HepG2 (cell line): ENCODE data around the gene AKAP6. TPM values are rescaled to one million over a fixed set of nuclear protein-coding genes. Genes with fewer than 3 reads are reported as not detected.

Experiments
- BRCA1 ChIP-seq: sonication (generic); formaldehyde crosslinking; IDR thresholded peaks from 2 replicates; pipeline ENCODE4 v1.4.0; 2020; ENCODE audit warnings: missing genetic modification reagents
- CEBPG ChIP-seq: IDR thresholded peaks from 2 replicates; pipeline ENCODE4 v1.6.1; 2016
- NFAT5 ChIP-seq: sonication (generic); formaldehyde crosslinking; IDR thresholded peaks from 2 replicates; pipeline ENCODE4 v1.4.0; 2020; ENCODE audit warnings: missing genetic modification reagents
- POLR2AphosphoS2 ChIP-seq: IDR thresholded peaks from 2 replicates; pipeline ENCODE4 v1.6.1; 2011; ENCODE audit warnings: low read depth, low read length, improper control_type of control experiment
- SRF ChIP-seq: IDR thresholded peaks from 2 replicates; pipeline ENCODE4 v1.6.1; 2011; ENCODE audit warnings: mild to moderate bottlenecking, low read depth, low read length, moderate library complexity
- STAG1 ChIP-seq: sonication (generic); formaldehyde crosslinking; IDR thresholded peaks from 2 replicates; pipeline ENCODE4 v1.4.0; 2020; ENCODE audit warnings: missing genetic modification reagents
- THAP8 ChIP-seq: sonication (generic); formaldehyde crosslinking; IDR thresholded peaks from 2 replicates; pipeline ENCODE4 v1.5.1; 2020; ENCODE audit warnings: missing genetic modification reagents, mild to moderate bottlenecking, borderline replicate concordance
- ZFP1 ChIP-seq: IDR thresholded peaks from 2 replicates; pipeline ENCODE4 v1.6.1; 2016
- ZFYVE20 ChIP-seq: sonication (generic); formaldehyde crosslinking; IDR thresholded peaks from 2 replicates; pipeline ENCODE4 v1.8.0; 2023; ENCODE audit warnings: low read depth, mild to moderate bottlenecking, moderate library complexity, missing genetic modification reagents, borderline replicate concordance
- ZNF550 ChIP-seq: sonication (generic); formaldehyde crosslinking; IDR thresholded peaks from 2 replicates; pipeline ENCODE4 v1.4.0; 2020; ENCODE audit warnings: mild to moderate bottlenecking, missing genetic modification reagents, borderline replicate concordance
- ZNF7 ChIP-seq: IDR thresholded peaks from 2 replicates; pipeline ENCODE4 v1.6.1; 2016; ENCODE audit warnings: missing biosample characterization, missing genetic modification reagents
- ZSCAN12 ChIP-seq: sonication (generic); formaldehyde crosslinking; IDR thresholded peaks from 2 replicates; pipeline ENCODE4 v1.9.0; 2021; ENCODE audit warnings: mild to moderate bottlenecking, missing genetic modification reagents
- ZXDC ChIP-seq: sonication (generic); formaldehyde crosslinking; IDR thresholded peaks from 2 replicates; pipeline ENCODE4 v1.5.0; 2020; ENCODE audit warnings: mild to moderate bottlenecking, missing genetic modification reagents
- polyA plus RNA-seq, 8 experiments: library from polyadenylated mRNA; depleted of rRNA in 3 of 8; stranded (reverse) in 7 of 8; unstranded in 1 of 8; fragments of >200 nt; fragmentation: Illumina TruSeq in 4 of 8; extraction: Trizol in 4 of 8; gene quantifications; 2 replicates each; pipeline versions ENCODE4 v1.2.1 to v1.2.3, GENCODE V29; 2011 to 2016; ENCODE audit warnings: low read depth in 4 of 8, missing spikeins in 1 of 8, mixed read lengths in 1 of 8; ENCODE audit not compliant: insufficient read depth in 1 of 8
- total RNA-seq, 5 experiments: library from RNA; depleted of rRNA; stranded (reverse); fragments of >200 nt; fragmentation: Illumina TruSeq; extraction: Trizol; gene quantifications; 2 replicates each; pipeline ENCODE4 v1.2.3, GENCODE V29; 2016; ENCODE audit warnings: low read depth in 1 of 5
- TF ChIP-seq, protein P1 (sequence below), 2 experiments: sonication (generic) in 1 of 2; formaldehyde crosslinking in 1 of 2; IDR thresholded peaks; 2 replicates each; pipeline versions ENCODE4 v1.6.1 to v1.9.0; 2014 to 2022; ENCODE audit warnings: antibody characterized with exemption in 1 of 2, borderline replicate concordance in 1 of 2, inconsistent platforms in 1 of 2, low read depth in 1 of 2, missing genetic modification reagents in 1 of 2

Gene AKAP6
- total and polyA plus RNA-seq, 2 of the 13 experiments (the other 11 are each of a cell fraction or from before 2014, with no cell fraction given), result 1.4 TPM

DNA sequence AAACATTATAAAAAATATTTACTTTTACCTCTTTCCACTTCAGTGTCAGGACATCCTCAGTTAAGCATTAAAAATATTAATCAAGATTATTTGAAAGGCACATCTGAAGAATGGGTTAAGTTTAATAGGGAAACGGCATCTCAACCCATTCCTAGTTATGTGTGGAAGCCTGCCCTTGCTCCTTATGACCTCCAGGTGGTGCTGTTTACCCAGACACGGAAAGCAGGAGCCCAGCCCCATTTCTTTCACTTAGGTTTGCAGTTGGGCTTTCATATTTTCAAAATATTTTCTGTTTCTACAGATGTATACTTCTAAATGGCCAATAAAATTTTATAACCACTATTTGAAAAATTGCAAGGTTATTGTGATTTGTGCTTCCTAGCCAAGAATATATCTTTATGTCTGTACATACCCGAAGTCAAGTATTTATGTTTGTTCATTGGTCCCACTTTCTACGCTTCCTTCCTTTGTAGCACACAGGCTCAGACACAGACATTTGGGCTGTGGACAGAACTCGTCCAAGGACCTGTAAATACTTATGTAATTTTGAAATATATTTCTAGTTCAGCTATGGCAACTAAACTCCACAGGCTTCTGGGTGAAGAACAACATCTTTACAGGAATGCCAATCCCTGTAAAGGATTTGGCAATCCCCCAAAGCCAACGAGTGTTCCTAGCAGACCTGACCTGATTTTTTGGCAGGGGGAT lies 247.1 kb downstream of the AKAP6 start (continued):
- no peak for TF ChIP-seq NFAT5 (CRISPR knock-in tag)
- TF ChIP-seq SRF, result no peak
- TF ChIP-seq POLR2AphosphoS2, result no peak
- no peak for TF ChIP-seq BRCA1 (CRISPR knock-in tag)
- TF ChIP-seq CEBPG (CRISPR knock-in tag), result no peak
- peak; percentile 96 for TF ChIP-seq STAG1 (CRISPR knock-in tag)
- TF ChIP-seq ZXDC (CRISPR knock-in tag), result no peak
- no peak; the same call in 1 of the 2 replicates for TF ChIP-seq ZFP1 (CRISPR knock-in tag)
- TF ChIP-seq ZFYVE20 (CRISPR knock-in tag), result no peak
- TF ChIP-seq ZNF7 (CRISPR knock-in tag), result no peak
- TF ChIP-seq THAP8 (CRISPR knock-in tag), result no peak
- TF ChIP-seq, protein P1, sequence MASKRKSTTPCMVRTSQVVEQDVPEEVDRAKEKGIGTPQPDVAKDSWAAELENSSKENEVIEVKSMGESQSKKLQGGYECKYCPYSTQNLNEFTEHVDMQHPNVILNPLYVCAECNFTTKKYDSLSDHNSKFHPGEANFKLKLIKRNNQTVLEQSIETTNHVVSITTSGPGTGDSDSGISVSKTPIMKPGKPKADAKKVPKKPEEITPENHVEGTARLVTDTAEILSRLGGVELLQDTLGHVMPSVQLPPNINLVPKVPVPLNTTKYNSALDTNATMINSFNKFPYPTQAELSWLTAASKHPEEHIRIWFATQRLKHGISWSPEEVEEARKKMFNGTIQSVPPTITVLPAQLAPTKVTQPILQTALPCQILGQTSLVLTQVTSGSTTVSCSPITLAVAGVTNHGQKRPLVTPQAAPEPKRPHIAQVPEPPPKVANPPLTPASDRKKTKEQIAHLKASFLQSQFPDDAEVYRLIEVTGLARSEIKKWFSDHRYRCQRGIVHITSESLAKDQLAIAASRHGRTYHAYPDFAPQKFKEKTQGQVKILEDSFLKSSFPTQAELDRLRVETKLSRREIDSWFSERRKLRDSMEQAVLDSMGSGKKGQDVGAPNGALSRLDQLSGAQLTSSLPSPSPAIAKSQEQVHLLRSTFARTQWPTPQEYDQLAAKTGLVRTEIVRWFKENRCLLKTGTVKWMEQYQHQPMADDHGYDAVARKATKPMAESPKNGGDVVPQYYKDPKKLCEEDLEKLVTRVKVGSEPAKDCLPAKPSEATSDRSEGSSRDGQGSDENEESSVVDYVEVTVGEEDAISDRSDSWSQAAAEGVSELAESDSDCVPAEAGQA (IDR thresholded peaks at IDR 0.05; ENCODE audit: low read depth), result no peak
- TF ChIP-seq, protein P1 (CRISPR knock-in tag; IDR thresholded peaks at IDR 0.05; ENCODE audit: borderline replicate concordance), result no peak
- no peak for TF ChIP-seq ZNF550
- TF ChIP-seq ZSCAN12 (CRISPR knock-in tag), result no peak
